MM.1S (cell line): ENCODE measurements around the gene BTRC.

Experiments used
- DNase-seq: peaks from one replicate; pipeline ENCODE4 v3.0.0-alpha.2; 2015
- H2AFZ ChIP-seq: fragments of 300-600 bp; sonication (generic); 2 replicates; pipeline ENCODE4 v1.6.0; 2016; ENCODE audit warnings: antibody characterized with exemption, low read length
- H3F3A ChIP-seq: fragments of 300-600 bp; sonication (generic); 2 replicates; pipeline ENCODE4 v1.6.1; 2016; ENCODE audit warnings: mild to moderate bottlenecking, antibody characterized with exemption, low read length, moderate library complexity, mixed read lengths; ENCODE audit not compliant: insufficient read depth
- H3K27ac ChIP-seq: fragments of 300-600 bp; sonication (generic); 2 replicates; pipeline ENCODE4 v1.5.1; 2016; ENCODE audit warnings: mild to moderate bottlenecking, low read length
- H3K27me3 ChIP-seq: fragments of 300-600 bp; sonication (generic); replicated peaks from 2 replicates; pipeline ENCODE4 v1.6.0; 2016; ENCODE audit warnings: low read length; ENCODE audit not compliant: insufficient read depth
- H3K36me3 ChIP-seq: fragments of 300-600 bp; sonication (generic); replicated peaks from 2 replicates; pipeline ENCODE4 v1.6.1; 2016; ENCODE audit warnings: mild to moderate bottlenecking, low read length, mixed read lengths; ENCODE audit not compliant: insufficient read depth
- H3K4me1 ChIP-seq: fragments of 300-600 bp; sonication (generic); 2 replicates; pipeline ENCODE4 v1.6.1; 2016; ENCODE audit warnings: low read length, mixed read lengths
- H3K4me2 ChIP-seq: fragments of 300-600 bp; sonication (generic); 2 replicates; pipeline ENCODE4 v1.6.0; 2016; ENCODE audit warnings: low read depth, low read length
- H3K4me3 ChIP-seq: fragments of 300-600 bp; sonication (generic); 2 replicates; pipeline ENCODE4 v1.5.1; 2016; ENCODE audit warnings: low read length, mixed read lengths
- H3K79me2 ChIP-seq: fragments of 300-600 bp; sonication (generic); 2 replicates; pipeline ENCODE4 v1.6.1; 2016; ENCODE audit warnings: mixed run types, low read length, mixed read lengths
- H3K9ac ChIP-seq: fragments of 300-600 bp; sonication (generic); 2 replicates; pipeline ENCODE4 v1.6.1; 2016; ENCODE audit warnings: low read length, mixed read lengths
- H3K9me2 ChIP-seq: fragments of 300-600 bp; sonication (generic); replicated peaks from 2 replicates; pipeline ENCODE4 v1.6.1; 2016; ENCODE audit warnings: mild to moderate bottlenecking, low read length, mixed read lengths; ENCODE audit not compliant: insufficient read depth
- H3K9me3 ChIP-seq: fragments of 300-600 bp; sonication (generic); replicated peaks from 2 replicates; pipeline ENCODE4 v1.6.1; 2016; ENCODE audit warnings: mild to moderate bottlenecking, low read length, mixed read lengths; ENCODE audit not compliant: insufficient read depth
- H4K20me1 ChIP-seq: fragments of 300-600 bp; sonication (generic); 2 replicates; pipeline ENCODE4 v1.6.1; 2016; ENCODE audit warnings: mild to moderate bottlenecking, low read length, moderate library complexity, mixed read lengths; ENCODE audit not compliant: insufficient read depth
- CTCF ChIP-seq: fragments of 300-600 bp; sonication (generic); IDR thresholded peaks from 2 replicates; pipeline ENCODE4 v1.5.1; 2016; ENCODE audit warnings: antibody characterized with exemption, low read length, mixed read lengths
- EZH2 ChIP-seq: fragments of 300-600 bp; sonication (generic); optimal IDR thresholded peaks from 2 replicates; pipeline ENCODE3; 2017; ENCODE audit warnings: low read depth, mild to moderate bottlenecking, antibody characterized with exemption, low read length, mixed read lengths
- EZH2phosphoT487 ChIP-seq: fragments of 300-600 bp; sonication (generic); IDR thresholded peaks from 2 replicates; pipeline ENCODE4 v1.6.1; 2018; ENCODE audit warnings: antibody characterized with exemption, low read length

Gene BTRC

GRCh38 chr10:101571271-101571925, 217.4 kb downstream of the BTRC start:
- Histone ChIP-seq H3K27ac (no peak overlapping the region), H3K9me3 (no peaks in the 10 kb centered on the region), H3K4me2 (no peak overlapping the region), H3K79me2 (no peaks in the 10 kb centered on the region), H3K4me3 (no peak overlapping the region), H3K36me3 (no peaks in the 10 kb centered on the region), H3K9me2 (no peaks in the 10 kb centered on the region), H3F3A (no peaks in the 10 kb centered on the region), H3K9ac (no peak overlapping the region), H4K20me1 (no peaks in the 10 kb centered on the region), H2AFZ (no peak overlapping the region), H3K4me1 (no peaks in the 10 kb centered on the region), H3K27me3 (peaks cover 3% of the 10 kb centered on the region; the same call in 1 of the 2 replicates)
- TF ChIP-seq EZH2: no peak
- TF ChIP-seq EZH2phosphoT487: no peak
- no peak for TF ChIP-seq CTCF
- DNase-seq: no peak

GRCh38 chr10:101572126-101572525, 218.2 kb downstream of the BTRC start:
- no peaks in the 10 kb centered on the region for H3F3A ChIP-seq
- H3K79me2 ChIP-seq: no peaks in the 10 kb centered on the region
- no peaks in the 10 kb centered on the region for H4K20me1 ChIP-seq
- no peaks in the 10 kb centered on the region for H3K9me2 ChIP-seq
- no peak overlapping the region for H2AFZ ChIP-seq
- no peaks in the 10 kb centered on the region for H3K9me3 ChIP-seq
- H3K9ac ChIP-seq: no peak overlapping the region
- H3K27me3 ChIP-seq: peaks cover 3% of the 10 kb centered on the region; the same call in 1 of the 2 replicates
- H3K4me2 ChIP-seq: no peak overlapping the region
- no peaks in the 10 kb centered on the region for H3K36me3 ChIP-seq
- no peak for DNase-seq
- no peak overlapping the region for H3K27ac ChIP-seq
- no peak overlapping the region for H3K4me3 ChIP-seq
- TF ChIP-seq EZH2 (no peak), EZH2phosphoT487 (no peak), CTCF (no peak)
- no peaks in the 10 kb centered on the region for H3K4me1 ChIP-seq

DNA sequence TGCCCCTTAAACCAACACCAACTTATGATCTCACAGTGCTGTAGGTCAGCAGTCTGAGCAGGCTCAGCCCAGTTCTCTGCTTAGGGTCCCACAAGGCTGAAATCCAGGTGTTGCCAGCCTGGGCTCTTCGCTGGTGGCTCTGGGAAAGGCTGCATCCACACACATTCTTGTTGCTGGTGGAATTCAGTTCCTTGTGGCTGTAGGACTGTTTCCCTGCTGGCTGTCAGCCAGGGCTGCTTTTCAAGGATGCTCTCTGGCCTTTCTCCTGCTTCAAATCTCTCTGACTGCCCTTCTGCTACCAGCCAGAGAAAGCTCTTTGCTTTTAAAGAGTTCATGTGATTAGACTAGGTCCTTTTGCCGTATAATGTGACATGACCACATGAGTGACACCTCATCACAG, 218.8 kb downstream of the BTRC start:
- Histone ChIP-seq H4K20me1 (no peaks in the 10 kb centered on the region), H3K4me1 (no peaks in the 10 kb centered on the region), H3F3A (no peaks in the 10 kb centered on the region), H3K9me3 (no peaks in the 10 kb centered on the region), H3K9me2 (no peaks in the 10 kb centered on the region), H3K4me2 (no peak overlapping the region), H3K4me3 (no peak overlapping the region), H2AFZ (no peak overlapping the region), H3K79me2 (no peaks in the 10 kb centered on the region), H3K36me3 (no peaks in the 10 kb centered on the region), H3K9ac (no peak overlapping the region), H3K27me3 (peaks cover 3% of the 10 kb centered on the region; the same call in 1 of the 2 replicates), H3K27ac (no peak overlapping the region)
- DNase-seq: no peak
- TF ChIP-seq EZH2 (no peak), CTCF (no peak), EZH2phosphoT487 (no peak)
